Stimulated activated naive B cell treated with anti-CD40 and anti-IgM and Interleukin-4, amounts not matched to agents 10 μg/mL and 1 μg/mL and 100 μg/mL, for 72 hours (primary cell): Measurements from ENCODE around the gene ASB8.
"Not testable (repeated sequence)": the region's sequence is repeated elsewhere in the genome, so short reads cannot be mapped to it uniquely, and the experiment has no call there.

Experiments
- ATAC-seq, 2 donors: fragments of 150-1000 bp; cut with Tn5 transposase; replicated peaks; 2 replicates each; pipeline ENCODE4 v1.10.0; 2021; ENCODE audit warnings: moderate library complexity in 1 of 2
- DNase-seq: peaks from one replicate; pipeline ENCODE4 v3.0.0; 2021
- H3K27ac Mint-ChIP-seq: one replicate; pipeline ENCODE4 v1.8.0; 2022; ENCODE audit warnings: mild to moderate bottlenecking, mixed read lengths
- H3K27me3 Mint-ChIP-seq, 2 donors: one replicate each; pipeline ENCODE4 v1.8.0; 2022; ENCODE audit warnings: mixed read lengths in 2 of 2
- H3K36me3 Mint-ChIP-seq, 2 donors: one replicate each; pipeline ENCODE4 v1.8.0; 2022; ENCODE audit warnings: mixed read lengths in 2 of 2, mild to moderate bottlenecking in 1 of 2
- H3K4me1 Mint-ChIP-seq, 2 donors: one replicate each; pipeline ENCODE4 v1.8.0; 2022; ENCODE audit warnings: mixed read lengths in 2 of 2, mild to moderate bottlenecking in 1 of 2
- H3K4me3 Mint-ChIP-seq, 2 donors: one replicate each; pipeline ENCODE4 v1.8.0; 2022; ENCODE audit warnings: mild to moderate bottlenecking in 2 of 2, mixed read lengths in 2 of 2, moderate library complexity in 1 of 2
- H3K9me3 Mint-ChIP-seq, 2 donors: one replicate each; pipeline ENCODE4 v1.8.0; 2022; ENCODE audit warnings: mixed read lengths in 2 of 2, mild to moderate bottlenecking in 1 of 2

Gene ASB8

GRCh38 chr12:48118284-48118871 lies 38.9 kb downstream of the ASB8 start:
- H3K4me1 Mint-ChIP-seq: peaks cover 8 to 10% of the 10 kb centered on the region in 2 donors
- no peak overlapping the region for H3K27ac Mint-ChIP-seq
- H3K36me3 Mint-ChIP-seq: peaks cover 7 to 24% of the 10 kb centered on the region in 2 donors
- H3K9me3 Mint-ChIP-seq: no peaks in the 10 kb centered on the region
- ATAC-seq (no peak), DNase-seq (no peak)
- no peaks in the 10 kb centered on the region for H3K27me3 Mint-ChIP-seq
- peak overlapping the region; percentile 97 to 98 for H3K4me3 Mint-ChIP-seq

- Mint-ChIP-seq H3K4me3 (no peak overlapping the region), H3K27ac (no peak overlapping the region), H3K4me1 (peaks cover 6 to 8% of the 10 kb centered on the region in 2 donors), H3K9me3 (no peaks in the 10 kb centered on the region), H3K27me3 (no peaks in the 10 kb centered on the region), H3K36me3 (peaks cover 0 to 14% of the 10 kb centered on the region in 2 donors)
- DNase-seq: no peak
- no peak for ATAC-seq
Measured at GRCh38 chr12:48115957-48116356, 41.4 kb downstream of the ASB8 start.

GRCh38 chr12:48111312-48111693 lies 46.0 kb downstream of the ASB8 start:
- Mint-ChIP-seq H3K36me3 (peaks cover 0 to 16% of the 10 kb centered on the region in 2 donors), H3K4me1 (peaks cover 17 to 23% of the 10 kb centered on the region in 2 donors)
- ATAC-seq, H3K27me3 Mint-ChIP-seq, H3K27ac Mint-ChIP-seq, H3K4me3 Mint-ChIP-seq, DNase-seq, H3K9me3 Mint-ChIP-seq: not testable (repeated sequence)

GRCh38 chr12:48110691-48111311 lies 46.5 kb downstream of the ASB8 start:
- Mint-ChIP-seq H3K27ac (no peak overlapping the region), H3K4me3 (no peak overlapping the region), H3K36me3 (peaks cover 0 to 16% of the 10 kb centered on the region in 2 donors), H3K9me3 (no peaks in the 10 kb centered on the region), H3K4me1 (peaks cover 18 to 26% of the 10 kb centered on the region in 2 donors), H3K27me3 (no peaks in the 10 kb centered on the region)
- ATAC-seq: no peak
- DNase-seq: no peak

GRCh38 chr12:48109424-48109823 lies 47.9 kb downstream of the ASB8 start:
- ATAC-seq (no peak), DNase-seq (no peak)
- no peak overlapping the region for H3K27ac Mint-ChIP-seq
- H3K9me3 Mint-ChIP-seq: no peaks in the 10 kb centered on the region
- no peak overlapping the region for H3K4me3 Mint-ChIP-seq
- peaks cover 19 to 29% of the 10 kb centered on the region in 2 donors for H3K4me1 Mint-ChIP-seq
- no peaks in the 10 kb centered on the region for H3K27me3 Mint-ChIP-seq
- H3K36me3 Mint-ChIP-seq: peaks cover 0 to 11% of the 10 kb centered on the region in 2 donors

- no peaks in the 10 kb centered on the region for H3K9me3 Mint-ChIP-seq
- peaks cover 0 to 8% of the 10 kb centered on the region in 2 donors for H3K36me3 Mint-ChIP-seq
- peak overlapping the region; percentile 87 to 94 for H3K4me3 Mint-ChIP-seq
- H3K27ac Mint-ChIP-seq: peak overlapping the region; percentile 99
- ATAC-seq (no peak), DNase-seq (no peak)
- peaks cover 25 to 48% of the 10 kb centered on the region in 2 donors for H3K4me1 Mint-ChIP-seq
- H3K27me3 Mint-ChIP-seq: no peaks in the 10 kb centered on the region
Measured at GRCh38 chr12:48106681-48107613, 50.4 kb downstream of the ASB8 start.

GRCh38 chr12:48105867-48106680 lies 51.2 kb downstream of the ASB8 start, which contains the start of gene SENP1:
Gene SENP1 (minus strand): TSS chr12:48106079. CDS start chr12:48101472, 4,607 bp downstream.
- H3K9me3 Mint-ChIP-seq: no peaks in the 10 kb centered on the region
- ATAC-seq: peak; percentile 86 to 88
- H3K27ac Mint-ChIP-seq: peak within 1 kb of the TSS; percentile 99
- H3K27me3 Mint-ChIP-seq: no peaks in the 10 kb centered on the region
- DNase-seq: peak; percentile 92
- peak within 1 kb of the TSS; percentile 87 to 94 for H3K4me3 Mint-ChIP-seq
- H3K4me1 Mint-ChIP-seq: peaks cover 25 to 53% of the 10 kb centered on the region in 2 donors
- H3K36me3 Mint-ChIP-seq: peaks cover 0 to 8% of the 10 kb centered on the region in 2 donors

GRCh38 chr12:48105321-48105866 lies 51.9 kb downstream of the ASB8 start:
- H3K27ac Mint-ChIP-seq: peak overlapping the region; percentile 99
- peak; percentile 52 to 58 for ATAC-seq
- H3K4me3 Mint-ChIP-seq: peak overlapping the region; percentile 87 to 94
- peak; percentile 52 for DNase-seq
- H3K27me3 Mint-ChIP-seq: no peaks in the 10 kb centered on the region
- H3K9me3 Mint-ChIP-seq: no peaks in the 10 kb centered on the region
- H3K4me1 Mint-ChIP-seq: peaks cover 25 to 53% of the 10 kb centered on the region in 2 donors
- H3K36me3 Mint-ChIP-seq: peaks cover 0 to 8% of the 10 kb centered on the region in 2 donors

- DNase-seq (no peak), ATAC-seq (no peak)
- Mint-ChIP-seq H3K27ac (peak overlapping the region; percentile 99), H3K27me3 (no peaks in the 10 kb centered on the region), H3K36me3 (peaks cover 2 to 5% of the 10 kb centered on the region in 2 donors), H3K9me3 (no peaks in the 10 kb centered on the region), H3K4me3 (peak overlapping the region; percentile 87 to 94), H3K4me1 (peaks cover 23 to 55% of the 10 kb centered on the region in 2 donors)
Measured at GRCh38 chr12:48104531-48104930, 52.8 kb downstream of the ASB8 start.
